Body of pancreas (tissue), 4 donors: ENCODE data around the gene TMEM229B.

ENCODE experiments used
- CTCF ChIP-seq, 7 experiments: fragments of 450-650 bp in 4 of 7; fragments of 200-600 bp in 3 of 7; sonication (generic) in 3 of 7; IDR thresholded peaks; one replicate each; pipeline ENCODE4 v1.5.1; 2016 to 2019; ENCODE audit warnings: antibody characterized with exemption in 7 of 7
- POLR2A ChIP-seq, 3 donors: fragments of 450-650 bp; IDR thresholded peaks; one replicate each; pipeline ENCODE4 v1.6.1; 2016; ENCODE audit warnings: antibody characterized with exemption in 3 of 3, mild to moderate bottlenecking in 2 of 3

GRCh38 chr14:67468378-67468730 is 20.2 kb downstream of the TMEM229B start:
- no peak for TF ChIP-seq POLR2A (IDR thresholded peaks at IDR 0.05)
- no peak for TF ChIP-seq CTCF (IDR thresholded peaks at IDR 0.05)
